ENCODE data around the gene IGF2BP2.
"Not testable (repeated sequence)": the region's sequence is repeated elsewhere in the genome, so short reads cannot be mapped to it uniquely, and the experiment has no call there.

The IGF2BP2 gene

DNA sequence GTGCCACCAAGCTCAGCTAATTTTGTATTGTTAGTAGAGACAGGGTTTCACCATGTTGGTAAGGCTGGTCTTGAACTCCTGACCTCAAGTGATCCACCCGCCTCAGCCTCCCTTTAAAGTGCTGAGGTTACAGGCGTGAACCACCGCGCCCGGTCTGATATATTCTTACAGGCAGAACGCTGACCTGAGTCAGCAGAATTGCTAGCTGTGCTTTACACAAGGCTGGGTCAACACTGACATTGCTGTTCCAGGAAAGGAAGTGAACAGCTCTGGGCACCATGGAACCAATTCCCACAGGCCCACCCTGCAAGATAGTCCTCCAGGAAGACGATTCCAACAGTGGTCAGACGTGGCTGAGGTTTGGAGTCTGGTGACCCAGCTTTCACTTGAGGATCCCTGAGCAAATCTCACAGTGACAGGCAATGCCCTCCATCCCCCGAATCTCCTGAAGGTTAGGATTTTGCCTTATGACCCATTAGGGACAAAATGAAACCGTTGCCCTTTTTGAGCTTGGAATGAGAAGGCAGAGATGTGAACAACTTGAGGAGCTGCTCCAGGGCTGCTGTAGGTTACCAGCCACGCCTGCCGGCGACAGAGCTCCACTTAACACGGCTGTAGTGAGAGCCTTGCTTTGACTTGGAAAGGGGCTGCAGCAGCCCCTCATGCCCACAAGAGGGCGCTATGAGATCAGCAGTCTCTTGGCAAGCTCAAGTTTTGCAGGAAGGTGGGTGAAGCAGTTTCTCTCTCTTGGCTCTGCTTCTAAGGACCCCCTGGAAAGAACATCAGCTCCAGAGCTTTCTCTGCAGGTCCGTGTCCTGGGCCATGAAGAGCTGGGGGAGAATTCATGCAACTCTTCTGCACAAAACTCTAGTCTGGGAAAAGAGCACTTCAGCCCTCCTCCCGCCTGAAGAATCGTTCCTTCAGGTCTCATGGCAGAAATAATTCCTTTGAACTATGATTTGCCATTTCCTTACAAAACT lies 164.6 kb downstream of the IGF2BP2 start:
- peak; percentile 47 for DNase-seq (ENCODE audit: low read depth)

DNA sequence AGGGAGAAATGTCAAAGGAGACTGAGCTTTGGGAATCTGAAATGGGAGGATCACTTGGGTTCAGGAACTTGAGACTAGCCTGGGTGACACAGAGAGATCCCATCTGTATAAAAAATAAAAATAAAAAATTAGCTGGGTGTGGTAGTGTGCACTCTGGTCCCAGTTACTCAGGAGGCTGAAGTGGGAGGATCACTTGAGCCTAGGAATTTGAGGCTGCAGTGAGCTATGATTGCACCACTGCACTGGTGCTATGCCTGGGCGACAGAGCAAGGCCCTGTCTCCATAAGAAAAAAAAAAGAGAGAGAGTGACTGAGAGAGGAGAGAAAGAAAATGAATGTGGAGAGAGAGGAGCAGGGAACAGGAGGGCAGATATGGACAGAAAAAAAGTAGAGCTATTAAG lies 165.9 kb downstream of the IGF2BP2 start:
- DNase-seq (ENCODE audit: low read depth): no peak

DNA sequence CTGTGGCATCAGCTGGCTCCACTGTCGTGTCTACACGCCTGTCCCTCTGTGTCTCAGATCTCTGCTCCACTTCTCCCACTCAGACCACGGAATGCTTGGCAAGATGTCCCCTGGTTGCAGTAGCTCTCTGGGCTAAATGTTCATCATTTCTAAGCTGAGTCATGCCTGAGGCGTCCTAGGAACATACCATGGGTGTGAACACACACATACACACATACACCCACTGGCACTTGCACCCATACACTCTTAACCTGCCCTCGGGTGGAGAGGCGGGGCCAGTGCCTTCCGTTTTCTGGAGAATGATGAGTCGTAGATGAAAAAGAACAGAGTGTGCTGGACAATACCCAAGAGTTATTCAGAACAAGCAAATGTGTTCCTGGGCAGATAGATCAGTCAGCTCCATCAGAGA lies 166.3 kb downstream of the IGF2BP2 start:
- peak; percentile 99 for DNase-seq (ENCODE audit: low read depth)

DNA sequence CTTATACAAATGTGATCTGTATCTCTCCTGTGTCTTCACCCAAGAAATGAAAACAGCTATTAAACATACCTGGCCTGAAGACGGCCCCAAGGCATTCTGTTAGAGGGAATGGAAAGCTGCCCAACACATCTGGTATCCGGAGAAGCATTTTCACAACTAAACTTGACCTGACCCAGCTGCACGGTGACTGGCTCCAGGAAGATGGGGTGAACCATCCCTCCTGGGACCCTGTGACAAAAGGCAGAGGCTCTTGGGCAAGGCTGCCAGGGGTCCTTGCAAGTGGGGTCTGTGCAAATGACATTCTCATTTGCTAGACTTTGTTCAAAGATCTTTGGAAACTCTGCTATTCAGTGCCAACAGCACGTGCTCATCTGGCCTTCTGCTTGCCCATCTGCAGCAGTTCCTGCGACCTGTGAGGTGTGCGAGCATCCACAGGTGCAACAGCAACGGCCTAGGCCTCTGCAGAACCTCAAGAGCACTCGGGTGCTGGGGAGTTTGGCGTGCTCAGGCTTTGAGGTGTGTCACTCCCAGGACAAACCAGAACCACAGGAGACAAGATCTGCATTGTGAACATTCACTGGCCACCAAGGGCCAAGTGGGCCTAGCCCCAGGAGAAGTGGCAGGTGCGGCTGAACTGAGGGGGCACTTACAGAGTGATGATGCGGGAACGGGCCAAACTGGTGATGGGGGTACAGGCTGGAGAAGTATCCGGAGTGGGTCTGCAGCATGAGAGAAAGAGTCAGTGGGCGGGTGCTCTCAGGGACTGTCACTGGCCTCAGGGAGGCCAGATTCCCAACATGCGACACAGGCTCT lies 166.9 kb downstream of the IGF2BP2 start:
- no peak for DNase-seq (ENCODE audit: low read depth)

DNA sequence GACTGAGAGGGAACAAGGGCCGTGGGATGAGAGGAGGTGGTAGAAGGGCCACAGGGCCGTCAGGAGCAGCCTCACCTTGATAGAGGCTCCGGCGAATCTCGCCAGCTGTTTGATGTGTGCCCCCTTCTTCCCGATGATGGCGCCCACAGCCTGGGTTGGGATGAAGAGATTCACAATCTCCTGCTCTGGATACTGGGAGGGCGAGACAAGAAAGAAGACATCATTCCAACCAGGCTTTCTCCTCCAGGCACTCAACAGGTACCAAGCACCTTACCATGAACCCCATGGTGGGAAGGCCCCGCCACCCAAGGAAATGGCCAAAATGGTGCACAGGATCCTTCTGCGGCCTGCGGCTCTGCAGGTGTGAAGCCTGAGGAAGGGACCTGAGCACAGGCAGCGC lies 167.6 kb downstream of the IGF2BP2 start:
- no peak for DNase-seq (ENCODE audit: low read depth)

DNA sequence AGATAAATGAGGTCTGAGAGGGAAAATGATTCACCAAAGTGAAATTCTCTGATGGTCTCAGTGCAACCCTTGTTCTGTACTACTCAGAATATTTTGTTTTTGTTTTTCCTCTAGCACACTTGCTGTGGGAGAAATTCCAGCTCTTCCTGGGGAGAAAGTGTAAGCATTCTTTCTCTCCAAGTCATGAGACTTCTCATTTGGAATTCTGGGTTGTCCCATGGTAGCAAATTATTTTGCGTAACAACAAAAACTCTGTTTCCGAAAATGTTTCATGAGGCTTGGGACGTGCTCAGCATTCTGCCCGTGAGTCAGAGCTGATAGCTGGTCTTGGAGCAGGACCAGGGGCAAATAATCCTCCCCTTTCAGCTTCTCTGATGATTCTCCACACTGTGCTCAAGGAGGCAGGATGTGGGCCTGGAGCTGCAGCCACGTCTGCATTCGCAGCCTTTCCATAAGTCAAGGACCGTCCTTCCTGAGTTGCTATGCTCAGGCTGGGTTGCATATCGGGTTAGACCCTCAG lies 168.5 kb downstream of the IGF2BP2 start:
- DNase-seq (ENCODE audit: low read depth): peak; percentile 97

DNA sequence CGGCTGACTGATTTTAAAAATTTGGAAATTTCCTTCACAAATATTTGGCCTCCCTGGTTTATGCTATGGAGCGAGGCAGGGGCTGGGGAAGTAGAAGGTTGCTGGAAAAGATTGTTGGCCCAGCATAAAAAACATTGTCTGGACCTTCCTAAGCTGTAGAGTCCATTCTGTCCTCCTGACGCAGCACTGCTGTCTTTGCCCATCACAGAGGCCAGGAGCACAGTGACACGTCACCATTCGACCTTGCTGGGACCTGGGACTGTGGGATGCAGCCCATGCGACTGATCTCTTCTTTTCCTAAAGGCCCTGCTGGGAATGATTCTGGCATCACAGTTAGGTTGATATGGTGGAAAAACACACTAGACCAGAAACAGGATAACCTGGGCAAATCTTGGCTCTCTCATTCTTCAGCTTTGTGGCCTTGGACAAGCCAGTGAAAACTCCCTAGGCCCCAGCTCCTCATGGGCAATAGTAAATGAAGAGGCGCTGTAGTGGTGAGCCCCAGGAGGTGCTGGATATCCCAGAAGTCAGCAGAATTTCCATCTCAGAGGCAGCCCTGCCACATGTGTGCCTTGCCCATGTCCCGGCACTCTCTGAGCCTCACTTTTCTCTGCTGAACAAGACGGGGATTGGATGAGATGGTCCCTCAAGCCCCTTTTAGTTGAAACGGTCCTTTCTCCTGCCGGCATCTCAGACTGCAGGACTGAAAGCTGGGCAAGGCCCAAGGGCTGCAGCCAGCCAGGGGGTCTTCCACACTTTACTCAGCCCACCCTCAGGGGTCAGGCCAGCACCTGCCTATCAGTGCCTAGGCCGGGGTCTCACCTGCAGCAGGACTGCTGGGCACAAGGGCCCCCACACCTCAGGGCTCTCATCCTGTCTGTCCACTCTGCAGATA lies 169.2 kb downstream of the IGF2BP2 start:
- no peak for DNase-seq (ENCODE audit: low read depth)

DNA sequence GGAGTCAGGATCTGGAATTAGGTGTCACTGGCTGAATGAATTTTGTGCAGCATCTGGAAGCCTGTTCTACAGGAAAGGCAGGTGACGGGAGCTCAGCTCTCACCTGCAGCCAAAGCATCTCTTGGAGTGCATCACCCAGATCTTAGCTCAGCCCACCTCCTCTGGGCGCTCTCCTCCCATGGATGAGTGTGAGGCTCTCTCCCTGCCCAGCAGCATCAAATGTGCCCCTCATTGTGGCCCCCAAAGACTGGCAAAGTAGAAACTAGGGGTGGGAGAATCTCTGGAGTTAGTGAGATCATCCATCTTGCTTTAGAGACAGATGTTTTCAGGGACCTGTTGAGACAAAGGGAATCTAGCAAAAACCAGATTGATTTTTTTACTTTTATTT lies 170.1 kb downstream of the IGF2BP2 start:
- no peak for DNase-seq (ENCODE audit: low read depth)

DNA sequence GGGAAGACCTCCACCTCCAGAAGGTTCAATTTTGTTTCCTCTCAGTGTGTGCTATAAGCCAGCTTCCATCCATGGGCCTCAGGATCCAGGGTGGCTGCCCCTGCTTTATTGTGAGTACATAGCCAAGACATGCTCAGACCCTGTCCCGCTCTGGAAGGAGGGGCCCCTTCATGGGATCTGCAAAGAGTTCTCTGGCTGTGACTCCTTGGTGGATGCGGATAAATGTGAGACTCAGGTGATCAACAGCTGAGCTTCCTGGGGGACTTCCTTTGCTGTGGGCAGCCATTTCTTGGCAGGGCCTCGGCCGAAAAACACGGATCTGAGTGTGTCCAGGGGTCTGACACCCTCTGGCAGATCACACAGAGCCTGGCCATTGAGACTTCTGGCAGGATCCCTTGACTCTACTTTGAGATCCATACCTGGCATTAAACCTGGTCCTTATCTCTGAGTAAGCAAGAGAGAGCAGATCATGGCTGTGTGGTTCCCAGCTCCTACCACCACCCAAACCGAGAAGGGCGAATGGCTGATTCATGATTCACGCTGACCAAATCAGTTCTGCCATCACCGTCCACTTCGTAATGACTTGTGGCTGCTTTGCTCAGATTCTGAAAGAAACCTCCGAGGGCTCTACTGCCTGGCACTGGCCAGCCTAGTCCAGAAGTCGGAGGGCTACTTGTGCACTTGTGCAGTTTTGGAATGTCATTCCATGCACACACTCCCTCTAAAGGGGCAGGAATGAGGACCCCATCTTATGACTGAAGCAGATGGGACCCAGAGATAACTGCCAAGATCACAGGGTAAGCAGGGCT lies 170.7 kb downstream of the IGF2BP2 start:
- no peak for DNase-seq (ENCODE audit: low read depth)

DNA sequence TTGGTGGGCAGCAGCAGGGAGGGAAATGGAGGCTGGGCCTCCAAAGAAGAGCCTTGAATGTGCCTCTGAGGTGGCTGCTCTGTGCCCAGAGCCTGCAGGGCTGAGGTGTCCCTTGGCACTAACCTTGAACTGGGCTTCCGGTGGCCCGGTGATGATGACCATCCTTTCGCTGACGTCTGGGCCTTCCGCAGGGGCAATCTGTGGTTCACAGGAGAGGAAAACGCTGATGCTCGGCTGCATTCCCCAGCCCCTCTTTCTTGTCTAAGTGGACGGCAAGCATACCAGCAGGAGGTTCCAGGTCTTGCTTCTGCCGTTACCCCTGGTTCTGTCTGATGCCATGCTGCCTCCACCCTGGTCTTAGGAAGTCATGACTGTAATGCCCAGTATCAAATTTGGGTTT lies 172.9 kb downstream of the IGF2BP2 start:
- DNase-seq (ENCODE audit: low read depth): no peak

DNA sequence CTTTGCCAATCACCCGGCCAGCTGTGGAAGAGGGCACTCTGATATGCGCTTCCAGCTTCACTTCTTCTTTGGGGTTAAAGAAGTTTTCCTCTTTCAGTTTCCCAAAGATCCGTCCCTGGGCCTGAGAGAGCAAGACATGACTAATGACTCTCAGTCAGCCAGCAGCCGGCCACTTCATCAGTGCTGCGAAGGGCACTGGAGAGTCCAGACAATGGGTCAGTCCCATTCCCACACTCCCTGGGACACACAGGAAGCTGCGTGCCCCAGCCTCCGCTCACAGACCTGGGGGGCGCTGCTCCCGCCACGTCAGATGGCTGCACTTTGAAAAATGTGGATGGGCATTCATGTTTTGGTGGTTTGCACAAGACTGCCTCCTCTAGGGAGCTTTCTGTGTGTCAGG lies 175.4 kb downstream of the IGF2BP2 start:
- no peak for DNase-seq (ENCODE audit: low read depth)

DNA sequence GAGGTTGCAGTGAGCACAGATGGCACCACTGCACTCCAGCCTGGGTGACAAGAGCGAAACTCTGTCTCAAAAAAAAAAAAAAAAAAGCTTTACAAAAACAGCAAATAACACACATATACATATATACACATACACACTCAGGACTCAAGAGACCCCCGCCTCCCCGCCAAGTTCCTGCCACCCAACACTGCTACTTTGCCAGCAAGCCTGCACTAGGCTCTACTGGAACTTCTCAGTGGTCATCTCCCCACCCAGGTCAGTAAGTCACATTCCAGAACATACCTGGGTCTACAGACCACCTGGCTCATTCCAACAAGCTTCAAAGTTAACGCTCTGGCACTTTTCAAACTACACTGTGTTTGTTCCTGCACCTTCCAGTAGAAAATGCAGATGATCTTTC lies 176.4 kb downstream of the IGF2BP2 start:
- no peak for DNase-seq (ENCODE audit: low read depth)

DNA sequence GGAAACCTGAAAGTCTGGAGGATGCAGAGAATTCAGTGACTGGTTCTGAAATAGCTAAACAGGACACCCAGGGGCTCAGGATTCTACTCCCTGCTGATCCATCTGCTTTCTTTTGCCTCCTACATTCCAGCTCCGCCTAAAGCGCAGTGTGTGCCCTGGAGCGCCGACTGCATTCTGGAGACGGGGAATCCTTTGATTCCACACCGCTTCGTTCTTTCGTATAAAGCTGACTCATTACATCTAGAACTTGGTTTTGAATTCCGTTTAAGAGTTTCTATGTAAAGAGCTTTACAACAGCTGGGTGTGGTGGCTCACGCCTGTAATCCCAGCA lies 177.0 kb downstream of the IGF2BP2 start:
- no peak for DNase-seq (ENCODE audit: low read depth)

DNA sequence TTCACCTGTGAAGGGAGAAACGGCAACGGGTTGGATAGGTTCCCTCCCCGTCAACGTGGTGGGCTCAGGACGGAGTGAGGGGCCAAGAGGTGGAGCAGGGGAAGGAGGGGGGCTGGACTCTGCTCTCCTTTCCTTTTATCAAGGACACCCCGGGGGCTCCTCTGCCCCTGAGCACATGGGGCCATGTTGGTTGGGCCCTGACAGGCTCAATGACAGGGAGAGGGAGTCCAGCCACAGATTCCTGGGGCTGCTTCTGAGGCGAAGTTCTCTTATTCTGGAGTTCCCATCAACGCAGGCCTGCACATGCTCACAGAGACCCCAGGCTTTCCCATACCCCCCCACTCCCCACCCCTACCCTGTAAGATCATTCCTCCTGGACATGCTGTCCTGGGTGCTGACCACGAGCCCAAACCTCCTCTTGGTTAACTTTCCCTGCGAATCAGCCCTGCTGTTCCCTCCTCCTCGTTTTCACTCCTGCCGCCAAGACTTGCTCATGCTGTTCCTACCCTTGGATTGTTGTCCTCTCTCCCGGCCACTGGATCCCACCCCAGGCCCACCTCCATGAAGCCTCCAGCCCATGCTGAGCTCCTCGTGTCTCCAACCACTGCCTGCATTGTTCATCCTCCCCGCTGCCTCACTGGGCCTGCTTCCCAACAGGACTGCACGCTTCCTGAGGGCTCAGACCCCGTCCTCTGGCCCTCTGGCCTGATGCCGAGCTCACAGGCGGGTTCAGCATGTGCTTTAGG lies 177.5 kb downstream of the IGF2BP2 start:
- no peak for DNase-seq (ENCODE audit: low read depth)

DNA sequence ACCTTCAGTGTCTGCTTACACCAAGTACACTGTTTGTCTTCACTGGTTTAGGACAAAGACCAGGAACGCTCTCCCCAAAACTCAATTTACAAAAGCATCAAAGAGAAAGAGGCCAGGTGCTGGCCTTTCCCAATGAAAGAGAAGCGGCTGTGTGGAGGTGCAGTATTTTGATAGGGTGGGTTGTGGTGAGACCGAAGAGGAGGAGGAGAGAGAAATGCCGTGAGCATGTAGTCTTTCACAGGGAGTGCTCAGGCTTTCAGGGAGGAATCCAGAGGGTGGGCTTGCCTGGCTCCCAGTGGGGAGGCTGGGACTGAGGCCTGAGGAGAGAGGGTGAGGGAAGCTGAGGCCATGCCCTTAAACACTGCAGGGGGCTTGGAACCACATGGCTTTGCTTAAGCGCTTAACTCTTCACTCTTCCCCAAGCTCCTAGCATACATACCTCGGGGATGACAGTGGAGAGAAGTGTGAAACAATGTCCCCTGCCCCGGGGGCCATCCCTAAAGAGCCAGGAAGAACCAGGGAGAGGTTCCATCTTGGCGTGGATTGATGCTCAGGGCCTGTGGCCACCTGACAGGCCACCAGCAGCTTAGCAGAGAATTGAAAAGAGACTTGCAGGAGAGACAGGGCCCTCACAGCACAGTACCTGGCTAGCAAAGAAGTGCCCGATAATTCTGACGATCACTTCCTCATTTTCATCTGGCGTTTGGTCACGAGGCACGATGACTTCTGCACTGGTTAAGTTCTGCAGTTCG lies 178.3 kb downstream of the IGF2BP2 start:
- DNase-seq (ENCODE audit: low read depth): no peak

DNA sequence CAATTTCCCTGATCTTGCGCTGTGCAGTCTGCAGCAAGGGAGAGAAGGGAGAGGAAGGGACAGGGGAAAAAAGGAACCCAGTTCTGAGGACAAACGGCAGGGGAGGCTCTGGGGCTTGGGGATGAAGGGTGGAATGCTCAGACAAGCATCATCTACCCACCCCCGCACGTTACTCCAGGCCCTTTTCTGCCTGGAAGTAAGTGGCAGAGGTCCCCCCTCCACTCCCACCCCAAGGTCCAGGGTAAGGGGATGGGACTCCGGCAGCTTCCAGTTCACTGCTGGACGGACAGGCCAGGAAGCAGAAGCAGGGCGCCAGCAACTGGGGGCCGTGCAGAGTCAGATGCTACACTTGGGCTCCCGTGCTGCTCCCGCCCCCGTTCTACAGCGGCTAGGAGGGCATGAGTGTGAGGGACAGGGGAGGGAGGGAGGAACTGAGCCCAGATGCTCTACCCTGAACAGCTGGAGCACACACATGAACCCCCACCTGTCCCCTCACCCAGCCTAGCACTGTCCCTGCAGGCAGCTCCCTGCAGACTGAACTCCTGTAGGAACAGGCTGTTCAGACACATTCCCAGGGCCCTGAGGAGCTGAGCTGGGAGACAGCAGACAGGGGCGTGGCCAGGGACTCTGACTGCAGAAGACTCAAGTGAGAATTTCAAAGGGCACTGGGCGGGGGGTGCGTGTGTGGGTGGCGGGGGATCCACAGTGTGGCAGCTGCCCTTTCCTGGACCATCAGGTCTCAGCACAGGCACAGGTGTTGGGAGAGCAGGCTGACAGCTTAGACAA lies 179.1 kb downstream of the IGF2BP2 start:
- no peak for DNase-seq (ENCODE audit: low read depth)

DNA sequence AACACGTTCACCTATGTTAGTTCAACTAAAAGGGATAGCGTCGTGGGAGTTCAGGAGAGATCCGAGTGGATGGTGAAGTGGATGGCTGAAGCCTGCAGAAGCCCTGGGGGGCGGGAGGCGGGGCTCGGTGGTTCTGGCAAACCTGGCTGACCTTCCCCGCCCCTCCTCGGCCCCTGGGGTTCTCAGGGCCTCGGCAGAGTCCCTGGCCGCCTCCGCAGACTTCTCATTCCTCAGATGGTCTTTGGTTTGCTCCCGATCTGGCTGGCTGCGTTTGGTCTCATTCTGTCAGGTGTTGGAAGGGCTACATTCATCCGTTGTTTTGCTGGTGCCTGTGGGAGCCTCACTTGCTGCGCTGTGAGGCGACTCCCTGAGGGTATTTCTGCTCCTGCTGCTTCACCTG lies 179.7 kb downstream of the IGF2BP2 start:
- not testable (repeated sequence) for DNase-seq (ENCODE audit: low read depth)

DNA sequence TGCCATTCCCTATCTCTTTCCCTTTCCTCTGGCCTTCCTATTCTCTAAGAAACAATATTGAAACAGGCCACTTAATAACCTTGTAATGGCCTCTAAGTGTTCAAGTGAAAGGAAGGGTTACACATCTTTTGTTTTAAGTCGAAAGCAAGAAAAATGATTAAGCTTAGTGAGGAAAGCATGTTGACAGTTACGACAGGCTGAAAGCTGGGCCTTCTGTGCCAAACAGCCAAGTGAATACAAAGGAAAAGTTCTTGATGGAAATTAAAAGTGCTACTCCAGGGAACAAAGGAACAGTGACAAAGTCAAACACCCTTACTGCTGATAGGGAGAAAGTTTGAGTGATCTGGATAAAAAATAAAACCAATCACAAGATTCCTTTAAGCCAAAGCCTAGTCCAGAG lies 184.5 kb downstream of the IGF2BP2 start:
- DNase-seq (ENCODE audit: low read depth): no peak

Measured in non-pigmented ciliary epithelial cell (primary cell).